Neural crest cell (in vitro differentiated cells): Measurements from ENCODE around the gene RAB3C. TPM values are rescaled to one million over a fixed set of nuclear protein-coding genes. Genes with fewer than 3 reads are reported as not detected.
"Not testable (repeated sequence)": the region's sequence is repeated elsewhere in the genome, so short reads cannot be mapped to it uniquely, and the experiment has no call there.

Experiments
- DNase-seq: peaks from one replicate; pipeline ENCODE4 v3.0.0; 2021; ENCODE audit warnings: low read depth, mixed read lengths, low spot score
- H3K27ac Mint-ChIP-seq: one replicate; pipeline ENCODE4 v1.8.0; 2021; ENCODE audit warnings: mild to moderate bottlenecking, mixed read lengths; ENCODE audit not compliant: unreplicated experiment
- H3K27me3 Mint-ChIP-seq: 2 replicates; pipeline ENCODE4 v1.8.0; 2021; ENCODE audit warnings: low read depth, mild to moderate bottlenecking, mixed read lengths
- H3K36me3 Mint-ChIP-seq: 2 replicates; pipeline ENCODE4 v1.8.0; 2021; ENCODE audit warnings: low read depth, mild to moderate bottlenecking, mixed read lengths
- H3K4me1 Mint-ChIP-seq: 2 replicates; pipeline ENCODE4 v1.8.0; 2021; ENCODE audit warnings: mixed read lengths
- H3K4me3 Mint-ChIP-seq: one replicate; pipeline ENCODE4 v1.8.0; 2021; ENCODE audit warnings: mild to moderate bottlenecking, mixed read lengths
- H3K9me3 Mint-ChIP-seq: 2 replicates; pipeline ENCODE4 v1.8.0; 2021; ENCODE audit warnings: mixed read lengths
- CTCF ChIP-seq: fragments of 200-600 bp; sonication (generic); conservative IDR thresholded peaks from 2 replicates; pipeline ENCODE4 v1.5.0; 2021; ENCODE audit warnings: antibody characterized with exemption, mild to moderate bottlenecking
- total RNA-seq: library from RNA; stranded (reverse); gene quantifications from 2 replicates; pipeline ENCODE4 v1.2.1, GENCODE V29; 2021

RAB3C gene
- total RNA-seq, 1 donor from 2014 or later = 13.6 TPM

GRCh38 chr5:58545912-58546311 lies 37.0 kb upstream of the RAB3C start:
- Mint-ChIP-seq H3K27ac (no peak overlapping the region), H3K9me3 (no peaks in the 10 kb centered on the region), H3K4me3 (no peak overlapping the region), H3K4me1 (peaks cover 26% of the 10 kb centered on the region), H3K27me3 (no peaks in the 10 kb centered on the region), H3K36me3 (peaks cover 2% of the 10 kb centered on the region)
- no peak for TF ChIP-seq CTCF
- DNase-seq = no peak

- no peaks in the 10 kb centered on the region for H3K27me3 Mint-ChIP-seq
- no peaks in the 10 kb centered on the region for H3K36me3 Mint-ChIP-seq
- H3K9me3 Mint-ChIP-seq = no peaks in the 10 kb centered on the region
- no peak overlapping the region for H3K27ac Mint-ChIP-seq
- no peak for DNase-seq
- H3K4me1 Mint-ChIP-seq = peaks cover 23% of the 10 kb centered on the region
- H3K4me3 Mint-ChIP-seq = no peak overlapping the region
- no peak for TF ChIP-seq CTCF
Measured at GRCh38 chr5:58548068-58548467, 34.8 kb upstream of the RAB3C start.

- Mint-ChIP-seq H3K36me3 (no peaks in the 10 kb centered on the region), H3K27me3 (no peaks in the 10 kb centered on the region), H3K9me3 (no peaks in the 10 kb centered on the region), H3K4me3 (no peak overlapping the region), H3K27ac (no peak overlapping the region), H3K4me1 (peaks cover 2% of the 10 kb centered on the region)
- TF ChIP-seq CTCF = no peak
- DNase-seq = no peak
Measured at GRCh38 chr5:58551492-58551891, 31.4 kb upstream of the RAB3C start.

- DNase-seq, H3K27me3 Mint-ChIP-seq, H3K27ac Mint-ChIP-seq, H3K9me3 Mint-ChIP-seq, H3K36me3 Mint-ChIP-seq, H3K4me1 Mint-ChIP-seq: not testable (repeated sequence)
- peak overlapping the region; percentile 70 for H3K4me3 Mint-ChIP-seq
Measured at GRCh38 chr5:58557665-58558338, 25.1 kb upstream of the RAB3C start.

- H3K27me3 Mint-ChIP-seq, DNase-seq, H3K27ac Mint-ChIP-seq, H3K9me3 Mint-ChIP-seq, H3K36me3 Mint-ChIP-seq, H3K4me1 Mint-ChIP-seq, H3K4me3 Mint-ChIP-seq: not testable (repeated sequence)
Measured at GRCh38 chr5:58563016-58563700, 19.7 kb upstream of the RAB3C start.

- not testable (repeated sequence) for H3K27ac Mint-ChIP-seq, H3K36me3 Mint-ChIP-seq, H3K4me3 Mint-ChIP-seq, DNase-seq, H3K27me3 Mint-ChIP-seq, H3K4me1 Mint-ChIP-seq, H3K9me3 Mint-ChIP-seq
Measured at GRCh38 chr5:58564043-58564832, 18.6 kb upstream of the RAB3C start.

- no peaks in the 10 kb centered on the region for H3K27me3 Mint-ChIP-seq
- no peak for TF ChIP-seq CTCF
- H3K36me3 Mint-ChIP-seq = no peaks in the 10 kb centered on the region
- no peak overlapping the region for H3K27ac Mint-ChIP-seq
- DNase-seq = no peak
- no peak overlapping the region for H3K4me3 Mint-ChIP-seq
- no peaks in the 10 kb centered on the region for H3K4me1 Mint-ChIP-seq
- peaks cover 4% of the 10 kb centered on the region for H3K9me3 Mint-ChIP-seq
Measured at GRCh38 chr5:58565033-58565432, 17.8 kb upstream of the RAB3C start.
